AG04450 (cell line): ENCODE results near the gene SMARCC2. TPM values are rescaled to one million over a fixed set of nuclear protein-coding genes. Genes with fewer than 3 reads are reported as not detected.

ENCODE experiments used
- CTCF ChIA-PET: fragments of 300-600, 350-600 bp; formaldehyde crosslinking; extraction: SDS; loops from one replicate; lab custom pipeline; 2022; ENCODE audit warnings: antibody characterized with exemption, inconsistent platforms; lab: Charles Lee
- POLR2A ChIA-PET: fragments of 350-600 bp; formaldehyde crosslinking; extraction: SDS; loops from one replicate; lab custom pipeline; 2021; ENCODE audit warnings: antibody characterized with exemption, inconsistent platforms; lab: Yijun Ruan, JAX
- DNase-seq: peaks from one replicate; pipeline ENCODE4 v3.0.0-alpha.2; 2011; ENCODE audit warnings: low read depth, low spot score
- H3K27ac ChIP-seq: one replicate; pipeline ENCODE4 v1.5.1; 2012; ENCODE audit warnings: low read depth, low read length, control low read depth
- H3K27me3 ChIP-seq: one replicate; pipeline ENCODE4 v1.6.0; 2012; ENCODE audit warnings: low read length; ENCODE audit not compliant: control insufficient read depth, insufficient read depth
- H3K4me3 ChIP-seq: 2 replicates; pipeline ENCODE4 v1.5.1; 2011; ENCODE audit warnings: mild to moderate bottlenecking, low read depth, low read length, control low read depth
- H3K9me3 ChIP-seq: 2 replicates; pipeline ENCODE4 v1.5.1; 2012; ENCODE audit warnings: low read length; ENCODE audit not compliant: control insufficient read depth, insufficient read depth
- polyA plus RNA-seq: library from polyadenylated mRNA; depleted of rRNA; stranded (reverse); fragments of >200 nt; gene quantifications from 2 replicates; pipeline ENCODE4 v1.2.3, GENCODE V29; 2011
- TF ChIP-seq, protein P1 (sequence below): IDR thresholded peaks from 2 replicates; pipeline ENCODE4 v1.5.1; 2011; ENCODE audit warnings: low read depth, low read length, control low read depth, inconsistent platforms

The SMARCC2 gene
- polyA plus RNA-seq, 1 experiment, result 90.2 TPM

DNA sequence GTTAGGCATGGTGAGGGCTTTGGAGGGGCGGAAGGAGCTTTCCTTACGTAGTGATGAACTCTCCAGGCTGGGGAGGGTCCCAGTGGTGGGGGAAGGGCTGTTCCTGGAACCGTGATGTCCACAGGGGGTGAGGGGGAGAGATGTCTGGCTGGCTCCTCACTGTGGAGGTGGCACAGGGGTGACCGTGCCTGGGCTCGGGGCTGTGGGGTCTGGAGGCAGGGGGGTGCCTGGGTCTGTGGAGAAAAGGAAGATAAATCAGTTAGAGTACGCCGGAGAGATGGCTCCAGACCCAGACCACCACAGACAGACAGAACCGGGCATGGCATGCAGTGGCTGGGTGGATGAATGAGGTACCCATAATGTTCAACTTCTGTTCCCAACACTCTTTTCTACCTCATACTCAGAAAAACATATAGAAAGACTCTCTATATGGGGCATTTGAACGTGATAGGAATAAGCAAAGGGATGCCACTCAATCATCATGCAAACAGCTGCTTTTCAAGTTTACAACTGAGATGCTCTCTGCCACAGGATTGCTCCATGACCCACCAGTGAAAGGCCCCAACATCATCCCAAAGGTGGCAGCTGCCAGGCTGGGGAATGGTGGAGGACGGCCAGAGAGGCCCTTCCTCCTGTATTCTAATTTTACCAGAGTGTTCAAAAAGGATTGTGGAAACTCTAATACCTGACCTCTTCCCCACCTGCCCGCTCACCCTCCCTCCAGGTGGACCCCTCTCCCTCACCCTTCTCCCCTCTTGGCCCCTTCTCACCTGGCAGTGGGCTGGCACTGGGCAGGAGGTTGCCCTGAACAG is 25.5 kb downstream of the SMARCC2 start:
- no peak for DNase-seq
- H3K4me3 ChIP-seq, result no peak overlapping the region
- TF ChIP-seq, protein P1, sequence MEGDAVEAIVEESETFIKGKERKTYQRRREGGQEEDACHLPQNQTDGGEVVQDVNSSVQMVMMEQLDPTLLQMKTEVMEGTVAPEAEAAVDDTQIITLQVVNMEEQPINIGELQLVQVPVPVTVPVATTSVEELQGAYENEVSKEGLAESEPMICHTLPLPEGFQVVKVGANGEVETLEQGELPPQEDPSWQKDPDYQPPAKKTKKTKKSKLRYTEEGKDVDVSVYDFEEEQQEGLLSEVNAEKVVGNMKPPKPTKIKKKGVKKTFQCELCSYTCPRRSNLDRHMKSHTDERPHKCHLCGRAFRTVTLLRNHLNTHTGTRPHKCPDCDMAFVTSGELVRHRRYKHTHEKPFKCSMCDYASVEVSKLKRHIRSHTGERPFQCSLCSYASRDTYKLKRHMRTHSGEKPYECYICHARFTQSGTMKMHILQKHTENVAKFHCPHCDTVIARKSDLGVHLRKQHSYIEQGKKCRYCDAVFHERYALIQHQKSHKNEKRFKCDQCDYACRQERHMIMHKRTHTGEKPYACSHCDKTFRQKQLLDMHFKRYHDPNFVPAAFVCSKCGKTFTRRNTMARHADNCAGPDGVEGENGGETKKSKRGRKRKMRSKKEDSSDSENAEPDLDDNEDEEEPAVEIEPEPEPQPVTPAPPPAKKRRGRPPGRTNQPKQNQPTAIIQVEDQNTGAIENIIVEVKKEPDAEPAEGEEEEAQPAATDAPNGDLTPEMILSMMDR, result no peak
- ChIA-PET POLR2A (interaction anchor here (0.5 to 2.5 kb wide), 8 partner anchors 15 to 289 kb away, joined by 3 to 18 read pairs (median 3); partner anchors contain the start of genes ESYT1, SMARCC2 and ZC3H10), CTCF (interaction anchor here (1.5 to 1.8 kb wide), 2 partner anchors 12 to 45 kb away, joined by 4 read pairs; partner anchors contain the start of gene ZC3H10)
- no peaks in the 10 kb centered on the region for H3K9me3 ChIP-seq
- H3K27ac ChIP-seq, result peak overlapping the region; percentile 21
- H3K27me3 ChIP-seq, result no peaks in the 10 kb centered on the region

DNA sequence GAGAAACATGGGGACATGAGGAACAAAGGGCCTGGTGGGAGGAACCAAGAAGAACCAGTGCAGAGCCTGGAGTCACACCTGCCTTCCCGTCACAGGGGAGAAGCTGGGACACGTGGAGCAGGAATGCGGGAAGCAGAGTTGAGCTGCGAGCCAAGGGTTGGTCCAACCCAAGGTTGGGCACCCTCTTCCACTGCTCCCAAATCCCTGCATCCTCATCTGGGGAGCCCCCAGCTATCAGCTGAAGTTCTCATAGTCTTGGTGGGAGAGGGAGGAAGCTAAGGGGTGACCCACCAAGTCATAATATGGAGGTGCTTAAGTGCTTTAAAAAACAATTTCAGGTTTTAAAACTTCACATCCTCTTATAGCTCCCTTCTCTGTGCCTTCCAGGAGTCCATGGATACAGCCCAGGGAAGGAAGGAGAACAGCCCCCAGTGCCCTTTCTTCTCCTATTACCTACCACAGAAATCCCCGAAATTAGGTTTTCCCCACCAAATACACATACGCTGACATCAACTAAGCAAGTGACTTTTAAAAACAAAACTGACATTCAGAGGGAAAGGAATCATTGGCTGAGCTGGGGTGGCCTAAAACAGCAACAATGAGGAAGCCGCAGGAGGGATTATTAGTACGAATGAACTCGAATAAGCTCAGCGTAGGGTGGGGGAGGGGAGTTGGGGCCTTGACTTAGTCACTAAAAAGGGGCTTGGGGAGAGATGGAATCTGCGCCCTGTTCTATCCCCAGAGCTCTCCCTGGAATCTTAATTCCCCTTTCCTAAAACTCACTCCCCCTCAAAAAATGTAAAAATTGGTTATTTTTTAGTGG is 26.6 kb downstream of the SMARCC2 start:
- POLR2A ChIA-PET, result interaction anchor here (0.5 to 2.5 kb wide), 14 partner anchors 11 to 1358 kb away, joined by 3 to 18 read pairs (median 4); partner anchors contain the start of genes DDIT3, ESYT1, SMARCC2 and ZC3H10
- TF ChIP-seq, protein P1, result no peak
- H3K4me3 ChIP-seq, result no peak overlapping the region
- H3K9me3 ChIP-seq, result no peaks in the 10 kb centered on the region
- H3K27me3 ChIP-seq, result no peaks in the 10 kb centered on the region
- H3K27ac ChIP-seq, result peak overlapping the region; percentile 12
- DNase-seq, result no peak
- CTCF ChIA-PET, result interaction anchor here (0.6 to 1.8 kb wide), 6 partner anchors 11 to 44 kb away, joined by 3 to 9 read pairs (median 4); partner anchors contain the start of genes SMARCC2 and ZC3H10

DNA sequence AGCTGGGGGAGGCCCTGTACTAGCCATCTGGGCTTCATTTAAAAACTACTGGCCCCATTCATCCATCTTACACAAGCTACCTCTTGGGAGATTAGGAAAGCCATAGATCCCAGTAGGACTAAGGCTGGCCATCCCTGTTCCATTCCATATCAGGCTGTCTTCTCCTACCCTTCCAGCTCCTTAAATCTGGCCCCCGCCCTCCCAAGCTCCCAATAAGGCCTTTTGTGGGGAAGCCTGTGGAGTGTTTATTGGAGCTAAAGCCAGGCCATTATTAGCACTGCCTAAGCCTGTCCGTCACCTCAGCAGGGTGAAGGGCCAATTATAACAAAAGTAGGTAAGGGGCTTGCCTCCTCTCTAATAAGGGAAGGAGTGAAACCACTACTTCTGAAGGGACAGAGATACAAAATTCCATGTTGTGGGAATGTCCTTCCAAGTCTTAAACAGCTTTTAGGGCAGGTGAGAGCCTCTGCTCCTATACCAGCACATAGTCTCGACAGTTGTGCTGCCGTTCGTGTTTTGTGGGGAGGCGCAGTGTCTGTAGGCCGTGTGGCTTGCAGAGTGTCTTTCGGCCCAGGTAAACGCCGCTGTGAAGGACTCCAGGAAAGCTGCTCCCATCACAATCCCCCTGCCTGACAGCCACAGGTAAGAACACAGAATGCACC is 27.5 kb downstream of the SMARCC2 start:
- POLR2A ChIA-PET, result interaction anchor here (1.0 to 2.5 kb wide), 6 partner anchors 10 to 44 kb away, joined by 4 to 18 read pairs (median 7); partner anchors contain the start of genes ESYT1, SMARCC2 and ZC3H10
- Histone ChIP-seq H3K27ac (peak overlapping the region; percentile 31), H3K27me3 (no peaks in the 10 kb centered on the region), H3K4me3 (0 out of 2 replicates have a peak overlapping the region, but pooled peaks have one; percentile 10), H3K9me3 (no peaks in the 10 kb centered on the region)
- TF ChIP-seq, protein P1, result no peak
- CTCF ChIA-PET, result interaction anchor here (0.7 to 1.7 kb wide), 5 partner anchors 14 to 43 kb away, joined by 5 to 11 read pairs (median 9); partner anchors contain the start of gene SMARCC2
- DNase-seq, result no peak

DNA sequence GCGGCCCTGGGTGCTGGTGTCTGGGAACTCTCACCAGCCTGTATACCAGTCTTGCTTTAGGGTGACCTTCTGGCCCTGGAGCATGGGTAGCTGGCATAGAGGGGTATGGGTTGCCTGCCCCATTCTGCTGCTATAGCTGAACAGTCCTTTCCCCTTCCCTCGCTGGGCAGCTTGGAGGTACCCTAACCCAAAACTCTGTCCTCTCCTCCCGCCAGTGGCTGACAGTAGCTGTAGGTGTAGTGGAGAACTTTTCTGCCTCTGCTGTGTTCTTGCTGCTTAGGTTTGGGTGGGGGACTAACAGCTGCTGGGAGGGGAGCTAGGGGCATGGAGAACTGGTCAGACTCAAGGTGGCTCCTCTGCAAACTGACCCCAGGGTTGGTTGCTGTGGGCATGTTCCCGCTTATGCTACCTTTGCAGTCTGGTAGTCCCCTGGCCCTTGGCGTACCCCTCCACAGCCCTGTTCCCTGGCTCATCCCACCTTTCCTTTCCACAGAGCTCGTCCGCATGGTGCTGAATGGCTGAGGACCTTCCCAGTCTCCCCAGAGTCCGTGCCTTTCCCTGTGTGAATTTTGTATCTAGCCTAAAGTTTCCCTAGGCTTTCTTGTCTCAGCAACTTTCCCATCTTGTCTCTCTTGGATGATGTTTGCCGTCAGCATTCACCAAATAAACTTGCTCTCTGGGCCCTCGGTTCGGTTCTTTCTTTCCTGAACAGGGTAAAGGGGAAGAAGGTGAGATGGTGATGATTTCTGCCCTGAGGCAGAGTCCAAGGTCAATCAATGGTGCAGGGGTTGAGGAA is 28.2 kb downstream of the SMARCC2 start:
- TF ChIP-seq, protein P1, result no peak
- H3K4me3 ChIP-seq, result peak overlapping the region; percentile 99
- DNase-seq, result no peak
- POLR2A ChIA-PET, result interaction anchor here (1.3 to 2.5 kb wide), 3 partner anchors 28 to 43 kb away, joined by 7 to 8 read pairs (median 7); partner anchors contain the start of genes ESYT1, SMARCC2 and ZC3H10
- H3K27me3 ChIP-seq, result no peaks in the 10 kb centered on the region
- no peaks in the 10 kb centered on the region for H3K9me3 ChIP-seq
- H3K27ac ChIP-seq, result peak overlapping the region; percentile 42
- CTCF ChIA-PET, result interaction anchor here (0.9 to 1.7 kb wide), 2 partner anchors 28 to 42 kb away, joined by 5 to 11 read pairs; partner anchors contain the start of gene SMARCC2
